DOHH2 (cell line): Measurements from ENCODE around the gene PTGR3.

Experiments used
- H3F3A ChIP-seq: fragments of 200-600 bp; sonication (generic), shearing (Covaris generic); 2 replicates; pipeline ENCODE4 v1.6.0; 2016; ENCODE audit warnings: antibody characterized with exemption, mild to moderate bottlenecking; ENCODE audit not compliant: control insufficient read depth, insufficient read depth
- H3K27ac ChIP-seq: fragments of 200-600 bp; sonication (generic); 2 replicates; pipeline ENCODE4 v1.5.1; 2014; ENCODE audit warnings: low read depth, mild to moderate bottlenecking, low read length, moderate library complexity
- H3K27me3 ChIP-seq: fragments of 200-600 bp; sonication (generic); 2 replicates; pipeline ENCODE4 v1.6.1; 2014; ENCODE audit warnings: mild to moderate bottlenecking, low read length, mixed read lengths; ENCODE audit not compliant: control insufficient read depth
- H3K36me3 ChIP-seq: fragments of 200-600 bp; sonication (generic); 2 replicates; pipeline ENCODE4 v1.6.1; 2014; ENCODE audit warnings: mild to moderate bottlenecking, low read length, moderate library complexity, mixed read lengths; ENCODE audit not compliant: control insufficient read depth
- H3K4me1 ChIP-seq: fragments of 200-600 bp; sonication (generic); 2 replicates; pipeline ENCODE4 v1.6.1; 2014; ENCODE audit warnings: mild to moderate bottlenecking, low read length, mixed read lengths; ENCODE audit not compliant: control insufficient read depth
- H3K4me2 ChIP-seq: fragments of 200-600 bp; sonication (generic); 2 replicates; pipeline ENCODE4 v1.6.0; 2014; ENCODE audit warnings: mild to moderate bottlenecking, low read length, moderate library complexity
- H3K4me3 ChIP-seq: fragments of 200-600 bp; sonication (generic); 2 replicates; pipeline ENCODE4 v1.5.1; 2014; ENCODE audit warnings: mild to moderate bottlenecking, low read length, mixed read lengths
- H3K79me2 ChIP-seq: fragments of 200-600 bp; sonication (generic); 2 replicates; pipeline ENCODE4 v1.6.1; 2014; ENCODE audit warnings: mild to moderate bottlenecking, low read length, mixed read lengths; ENCODE audit not compliant: control insufficient read depth
- H3K9me2 ChIP-seq: fragments of 200-600 bp; sonication (generic); replicated peaks from 2 replicates; pipeline ENCODE4 v1.6.1; 2014; ENCODE audit warnings: mild to moderate bottlenecking, low read length, mixed read lengths; ENCODE audit not compliant: control insufficient read depth
- H3K9me3 ChIP-seq: fragments of 200-600 bp; sonication (generic); 2 replicates; pipeline ENCODE4 v1.6.1; 2014; ENCODE audit warnings: antibody characterized with exemption, low read length, mixed read lengths; ENCODE audit not compliant: control insufficient read depth, insufficient read depth
- H4K20me1 ChIP-seq: fragments of 200-600 bp; sonication (generic); 2 replicates; pipeline ENCODE4 v1.6.0; 2014; ENCODE audit warnings: low read depth, mild to moderate bottlenecking, antibody characterized with exemption, low read length, moderate library complexity; ENCODE audit not compliant: control insufficient read depth, insufficient read depth
- CTCF ChIP-seq: fragments of 200-600 bp; sonication (generic); IDR thresholded peaks from one replicate; pipeline ENCODE4 v1.5.1; 2014; ENCODE audit warnings: antibody characterized with exemption, mild to moderate bottlenecking, low read depth, low read length; ENCODE audit not compliant: poor library complexity, severe bottlenecking
- EZH2phosphoT487 ChIP-seq: fragments of 200-600 bp; sonication (generic); IDR thresholded peaks from 2 replicates; pipeline ENCODE4 v1.6.1; 2017; ENCODE audit warnings: borderline replicate concordance, mild to moderate bottlenecking, antibody characterized with exemption, low read length, moderate library complexity, mixed read lengths

The PTGR3 gene

GRCh38 chr18:75230163-75231052, 21.5 kb upstream of the PTGR3 start:
- Histone ChIP-seq H3K36me3 (no peaks in the 10 kb centered on the region), H3K4me2 (no peak overlapping the region), H3K9me2 (no peaks in the 10 kb centered on the region), H3K9me3 (no peaks in the 10 kb centered on the region), H3K27ac (no peak overlapping the region), H3K79me2 (peaks cover 46% of the 10 kb centered on the region), H3K27me3 (no peaks in the 10 kb centered on the region), H3K4me3 (no peak overlapping the region), H3K4me1 (no peaks in the 10 kb centered on the region), H3F3A (no peaks in the 10 kb centered on the region), H4K20me1 (no peaks in the 10 kb centered on the region)
- no peak for TF ChIP-seq EZH2phosphoT487
- TF ChIP-seq CTCF = no peak

GRCh38 chr18:75229437-75229836, 20.5 kb upstream of the PTGR3 start:
- Histone ChIP-seq H3K4me2 (no peak overlapping the region), H3K9me2 (no peaks in the 10 kb centered on the region), H3F3A (no peaks in the 10 kb centered on the region), H3K79me2 (peaks cover 54% of the 10 kb centered on the region), H3K27ac (no peak overlapping the region), H3K36me3 (no peaks in the 10 kb centered on the region), H3K9me3 (no peaks in the 10 kb centered on the region), H3K27me3 (no peaks in the 10 kb centered on the region), H3K4me1 (no peaks in the 10 kb centered on the region), H4K20me1 (no peaks in the 10 kb centered on the region), H3K4me3 (no peak overlapping the region)
- TF ChIP-seq CTCF = no peak
- TF ChIP-seq EZH2phosphoT487 = no peak

- no peak for TF ChIP-seq EZH2phosphoT487
- no peak for TF ChIP-seq CTCF
These were observed 20.0 kb upstream of the PTGR3 start for GRCh38 chr18:75228967-75229366.

More at GRCh38 chr18:75228967-75229366, 20.0 kb upstream of the PTGR3 start:
- H3K4me1 ChIP-seq = no peaks in the 10 kb centered on the region
- H3K9me3 ChIP-seq = no peaks in the 10 kb centered on the region
- no peaks in the 10 kb centered on the region for H4K20me1 ChIP-seq
- H3K27ac ChIP-seq = no peak overlapping the region
- H3K36me3 ChIP-seq = no peaks in the 10 kb centered on the region
- H3K79me2 ChIP-seq = peaks cover 58% of the 10 kb centered on the region
- H3K27me3 ChIP-seq = no peaks in the 10 kb centered on the region
- no peaks in the 10 kb centered on the region for H3K9me2 ChIP-seq
- H3K4me3 ChIP-seq = no peak overlapping the region
- H3K4me2 ChIP-seq = no peak overlapping the region
- no peaks in the 10 kb centered on the region for H3F3A ChIP-seq
